ENCODE data around the gene SP7.
"Not testable (repeated sequence)": the region's sequence is repeated elsewhere in the genome, so short reads cannot be mapped to it uniquely, and the experiment has no call there.

The SP7 gene

GRCh38 chr12:53333289-53333688, 2.9 kb downstream of the SP7 start:
- no peak overlapping the region for H3K4me3 ChIP-seq (ENCODE audit: low read length)
- H4K20me1 ChIP-seq (ENCODE audit: insufficient read depth, low read length): no peaks in the 10 kb centered on the region
- H3K79me2 ChIP-seq (ENCODE audit: low read length): no peaks in the 10 kb centered on the region
- no peak for DNase-seq
- no peaks in the 10 kb centered on the region for H3K9me2 ChIP-seq (replicated peaks; ENCODE audit: insufficient read depth, low read length)
- no peaks in the 10 kb centered on the region for H3K4me1 ChIP-seq (ENCODE audit: low read length)
- no peaks in the 10 kb centered on the region for H3F3A ChIP-seq (ENCODE audit: insufficient read depth, low read length)
- H3K27me3 ChIP-seq (replicated peaks; ENCODE audit: insufficient read depth, low read length): peaks cover 10% of the 10 kb centered on the region; the same call in 1 of the 2 replicates
- no peak overlapping the region for H3K9ac ChIP-seq (ENCODE audit: low read length)
- TF ChIP-seq CTCF (IDR thresholded peaks at IDR 0.05; ENCODE audit: low read length) (no peak), EZH2phosphoT487 (IDR thresholded peaks at IDR 0.05; ENCODE audit: low read length) (no peak), EZH2 (optimal IDR thresholded peaks at IDR 0.05; ENCODE audit: low read depth, low read length) (no peak)
- H3K4me2 ChIP-seq (ENCODE audit: low read depth, low read length): no peak overlapping the region
- H3K36me3 ChIP-seq (replicated peaks; ENCODE audit: insufficient read depth, low read length): no peaks in the 10 kb centered on the region
- no peaks in the 10 kb centered on the region for H3K9me3 ChIP-seq (replicated peaks; ENCODE audit: insufficient read depth, low read length)
- H3K27ac ChIP-seq (ENCODE audit: low read length): no peak overlapping the region
- no peak overlapping the region for H2AFZ ChIP-seq (ENCODE audit: low read length)

DNA sequence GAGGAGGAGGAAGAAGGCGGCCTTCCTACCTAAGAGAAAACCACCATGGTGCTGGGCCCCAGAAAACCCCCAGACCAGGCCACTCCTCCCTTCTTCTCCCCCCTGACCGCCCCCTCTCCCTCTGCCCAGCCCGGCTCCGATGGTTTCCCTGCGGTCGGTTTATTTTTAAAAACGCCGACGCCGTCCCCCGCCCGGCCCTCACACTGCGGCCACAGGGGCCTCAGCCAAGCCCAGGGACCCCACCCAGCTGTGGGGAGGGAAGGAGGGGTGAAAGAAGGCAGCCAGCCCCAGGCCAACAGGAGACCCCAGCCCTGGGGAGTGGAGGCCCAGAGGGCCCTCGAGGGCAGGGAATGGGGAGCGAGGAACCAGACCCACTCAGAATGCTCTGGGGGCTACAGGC, 3.4 kb downstream of the SP7 start:
- no peak overlapping the region for H2AFZ ChIP-seq (ENCODE audit: low read length)
- no peaks in the 10 kb centered on the region for H3K9me2 ChIP-seq (replicated peaks; ENCODE audit: insufficient read depth, low read length)
- H3K36me3 ChIP-seq (replicated peaks; ENCODE audit: insufficient read depth, low read length): no peaks in the 10 kb centered on the region
- H3K79me2 ChIP-seq (ENCODE audit: low read length): no peaks in the 10 kb centered on the region
- H3K9me3 ChIP-seq (replicated peaks; ENCODE audit: insufficient read depth, low read length): no peaks in the 10 kb centered on the region
- TF ChIP-seq CTCF (IDR thresholded peaks at IDR 0.05; ENCODE audit: low read length): no peak
- H3F3A ChIP-seq (ENCODE audit: insufficient read depth, low read length): no peaks in the 10 kb centered on the region
- H3K9ac ChIP-seq (ENCODE audit: low read length): no peak overlapping the region
- H3K27me3 ChIP-seq (replicated peaks; ENCODE audit: insufficient read depth, low read length): peaks cover 4% of the 10 kb centered on the region; the same call in 1 of the 2 replicates
- no peaks in the 10 kb centered on the region for H3K4me1 ChIP-seq (ENCODE audit: low read length)
- H3K4me2 ChIP-seq (ENCODE audit: low read depth, low read length): no peak overlapping the region
- no peak for DNase-seq
- H3K27ac ChIP-seq (ENCODE audit: low read length): no peak overlapping the region
- no peaks in the 10 kb centered on the region for H4K20me1 ChIP-seq (ENCODE audit: insufficient read depth, low read length)
- no peak overlapping the region for H3K4me3 ChIP-seq (ENCODE audit: low read length)

DNA sequence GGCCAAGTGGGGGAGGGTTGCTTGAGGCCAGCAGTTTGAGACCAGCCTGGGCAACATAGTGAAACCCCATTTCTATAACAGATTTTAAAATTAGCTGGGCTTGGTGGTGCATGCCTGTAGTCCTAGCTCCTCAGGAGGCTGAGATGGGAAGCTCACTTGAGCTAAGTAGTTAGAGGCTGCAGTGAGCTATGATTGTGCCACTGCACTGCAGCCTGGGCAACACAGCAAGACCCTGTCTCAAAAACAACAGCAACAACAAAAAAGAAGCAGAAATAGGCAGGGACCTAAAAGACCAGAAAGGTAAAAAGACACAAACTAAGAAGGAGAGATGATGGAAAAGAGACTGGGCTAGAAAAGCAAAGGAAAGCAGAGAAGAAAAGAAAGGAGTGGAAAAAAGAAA, 3.8 kb downstream of the SP7 start:
- H3K4me3 ChIP-seq (ENCODE audit: low read length); H2AFZ ChIP-seq (ENCODE audit: low read length); H3K4me1 ChIP-seq (ENCODE audit: low read length); H3F3A ChIP-seq (ENCODE audit: insufficient read depth, low read length); H4K20me1 ChIP-seq (ENCODE audit: insufficient read depth, low read length); H3K4me2 ChIP-seq (ENCODE audit: low read depth, low read length); H3K79me2 ChIP-seq (ENCODE audit: low read length); H3K27ac ChIP-seq (ENCODE audit: low read length); H3K9me3 ChIP-seq (replicated peaks; ENCODE audit: insufficient read depth, low read length); H3K27me3 ChIP-seq (replicated peaks; ENCODE audit: insufficient read depth, low read length); H3K9ac ChIP-seq (ENCODE audit: low read length); DNase-seq; H3K36me3 ChIP-seq (replicated peaks; ENCODE audit: insufficient read depth, low read length); H3K9me2 ChIP-seq (replicated peaks; ENCODE audit: insufficient read depth, low read length): not testable (repeated sequence)

- no peaks in the 10 kb centered on the region for H3K36me3 ChIP-seq (replicated peaks; ENCODE audit: insufficient read depth, low read length)
- H2AFZ ChIP-seq (ENCODE audit: low read length): no peak overlapping the region
- no peak overlapping the region for H3K4me2 ChIP-seq (ENCODE audit: low read depth, low read length)
- H3K4me1 ChIP-seq (ENCODE audit: low read length): no peaks in the 10 kb centered on the region
- peaks cover under 1% of the 10 kb centered on the region; the same call in 1 of the 2 replicates for H3K27me3 ChIP-seq (replicated peaks; ENCODE audit: insufficient read depth, low read length)
- no peaks in the 10 kb centered on the region for H4K20me1 ChIP-seq (ENCODE audit: insufficient read depth, low read length)
- H3K9me2 ChIP-seq (replicated peaks; ENCODE audit: insufficient read depth, low read length): no peaks in the 10 kb centered on the region
- H3K9ac ChIP-seq (ENCODE audit: low read length): no peak overlapping the region
- no peaks in the 10 kb centered on the region for H3F3A ChIP-seq (ENCODE audit: insufficient read depth, low read length)
- no peak for DNase-seq
- no peak overlapping the region for H3K27ac ChIP-seq (ENCODE audit: low read length)
- no peak overlapping the region for H3K4me3 ChIP-seq (ENCODE audit: low read length)
- no peaks in the 10 kb centered on the region for H3K79me2 ChIP-seq (ENCODE audit: low read length)
- no peak for TF ChIP-seq EZH2 (optimal IDR thresholded peaks at IDR 0.05; ENCODE audit: low read depth, low read length)
- no peak for TF ChIP-seq CTCF (IDR thresholded peaks at IDR 0.05; ENCODE audit: low read length)
- TF ChIP-seq EZH2phosphoT487 (IDR thresholded peaks at IDR 0.05; ENCODE audit: low read length): no peak
- H3K9me3 ChIP-seq (replicated peaks; ENCODE audit: insufficient read depth, low read length): no peaks in the 10 kb centered on the region
Measured at GRCh38 chr12:53330671-53331070, 5.5 kb downstream of the SP7 start.
